ENCODE results near the gene SMAD3. TPM values are rescaled to one million over a fixed set of nuclear protein-coding genes. Genes with fewer than 3 reads are reported as not detected.
A peak's percentile ranks its signal among the peaks of the same experiment; 100 is the strongest.

Gene SMAD3
- total and polyA plus RNA-seq, 2 donors (not counting 1 experiment from before 2014, with no cell fraction given): 55.9 to 163 TPM

DNA sequence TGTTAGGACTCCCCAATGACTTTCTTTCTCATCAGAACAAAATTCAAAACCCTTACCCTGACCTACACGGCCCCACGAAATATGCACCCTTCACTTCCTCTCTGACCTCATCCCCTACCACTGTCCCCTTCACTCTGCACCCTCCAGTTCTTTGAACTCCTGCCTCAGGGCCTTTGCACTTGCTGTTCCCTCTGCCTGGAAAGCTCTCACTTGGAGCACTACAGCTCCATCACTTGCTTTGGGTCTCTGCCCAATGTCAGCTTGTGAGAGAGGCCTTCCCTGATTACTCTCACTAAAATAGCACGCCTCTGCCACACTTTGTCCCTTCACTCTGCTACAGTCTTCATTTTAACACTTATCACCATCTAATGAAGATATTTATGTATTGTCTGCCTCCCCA, 32.8 kb upstream of the SMAD3 start:
- peak overlapping the region; percentile 54 for H3K9ac ChIP-seq (ENCODE audit: low read length)
- WGBS (ENCODE audit: insufficient coverage): 76% methylated on average over 2 of the region's 3 CpGs
- H3K79me2 ChIP-seq (ENCODE audit: control insufficient read depth, insufficient read depth, low read length): no peaks in the 10 kb centered on the region
- Mint-ChIP-seq H3K9me3 (ENCODE audit: insufficient read depth) (no peaks in the 10 kb centered on the region), H3K4me3 (no peak overlapping the region), H3K4me1 (peaks cover 14% of the 10 kb centered on the region), H3K27ac (no peak overlapping the region), H3K27me3 (peaks cover 3% of the 10 kb centered on the region)
- ChIA-PET POLR2A (no interaction called here), CTCF (interaction anchor here (1.1 to 1.5 kb wide), 2 partner anchors 86 to 271 kb away, joined by 3 to 6 read pairs; no protein-coding TSS in a partner anchor)
- ATAC-seq (ENCODE audit: low read depth) (no peak), DNase-seq (no peak)
- H3K9me3 ChIP-seq (ENCODE audit: control extremely low read depth in 1 of 3, control insufficient read depth in 2 of 3, insufficient read depth in 1 of 3, low read length in 2 of 3): peaks cover 0 to 6% (median 0%) of the 10 kb centered on the region in 3 donors
- no peak overlapping the region for H3K27ac ChIP-seq (ENCODE audit: low read length in 2 of 2)
- H3K4me2 ChIP-seq (replicated peaks; ENCODE audit: low read depth, low read length, poor library complexity, severe bottlenecking): peak overlapping the region; percentile 87
- H4K20me1 ChIP-seq (ENCODE audit: control insufficient read depth, insufficient read depth, low read length, poor library complexity, severe bottlenecking): no peaks in the 10 kb centered on the region
- peak overlapping the region; percentile 64 for H2AFZ ChIP-seq (ENCODE audit: insufficient read depth, low read depth, low read length, poor library complexity, severe bottlenecking)
- peaks cover 21 to 25% of the 10 kb centered on the region in 2 donors for H3K4me1 ChIP-seq (ENCODE audit: control insufficient read depth in 2 of 2, insufficient read depth in 2 of 2, low read length in 2 of 2)
- peak overlapping the region in 1 of 5 experiments; percentile 56 for H3K4me3 ChIP-seq (ENCODE audit: control extremely low read depth in 1 of 5, extremely low read depth in 1 of 5, insufficient read depth in 1 of 5, low read depth in 2 of 5, low read length in 4 of 5)
- peaks cover 0 to 27% (median 8%) of the 10 kb centered on the region in 4 experiments for H3K27me3 ChIP-seq (replicated peaks in 1 of 4; ENCODE audit: control extremely low read depth in 1 of 4, control insufficient read depth in 3 of 4, insufficient read depth in 4 of 4, low read length in 3 of 4)
- no peak for TF ChIP-seq EZH2 (IDR thresholded peaks at IDR 0.05; ENCODE audit: borderline replicate concordance, insufficient read depth, low read depth, low read length, poor library complexity, severe bottlenecking)
- TF ChIP-seq, protein P1, sequence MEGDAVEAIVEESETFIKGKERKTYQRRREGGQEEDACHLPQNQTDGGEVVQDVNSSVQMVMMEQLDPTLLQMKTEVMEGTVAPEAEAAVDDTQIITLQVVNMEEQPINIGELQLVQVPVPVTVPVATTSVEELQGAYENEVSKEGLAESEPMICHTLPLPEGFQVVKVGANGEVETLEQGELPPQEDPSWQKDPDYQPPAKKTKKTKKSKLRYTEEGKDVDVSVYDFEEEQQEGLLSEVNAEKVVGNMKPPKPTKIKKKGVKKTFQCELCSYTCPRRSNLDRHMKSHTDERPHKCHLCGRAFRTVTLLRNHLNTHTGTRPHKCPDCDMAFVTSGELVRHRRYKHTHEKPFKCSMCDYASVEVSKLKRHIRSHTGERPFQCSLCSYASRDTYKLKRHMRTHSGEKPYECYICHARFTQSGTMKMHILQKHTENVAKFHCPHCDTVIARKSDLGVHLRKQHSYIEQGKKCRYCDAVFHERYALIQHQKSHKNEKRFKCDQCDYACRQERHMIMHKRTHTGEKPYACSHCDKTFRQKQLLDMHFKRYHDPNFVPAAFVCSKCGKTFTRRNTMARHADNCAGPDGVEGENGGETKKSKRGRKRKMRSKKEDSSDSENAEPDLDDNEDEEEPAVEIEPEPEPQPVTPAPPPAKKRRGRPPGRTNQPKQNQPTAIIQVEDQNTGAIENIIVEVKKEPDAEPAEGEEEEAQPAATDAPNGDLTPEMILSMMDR (IDR thresholded peaks at IDR 0.05): no peak
- intact Hi-C loops (cut with micrococcal nuclease): no loop called here
- H3K36me3 ChIP-seq (replicated peaks in 1 of 2; ENCODE audit: control extremely low read depth in 1 of 2, control insufficient read depth in 1 of 2, extremely low read depth in 1 of 2, insufficient read depth in 2 of 2, low read length in 1 of 2): no peaks in the 10 kb centered on the region

DNA sequence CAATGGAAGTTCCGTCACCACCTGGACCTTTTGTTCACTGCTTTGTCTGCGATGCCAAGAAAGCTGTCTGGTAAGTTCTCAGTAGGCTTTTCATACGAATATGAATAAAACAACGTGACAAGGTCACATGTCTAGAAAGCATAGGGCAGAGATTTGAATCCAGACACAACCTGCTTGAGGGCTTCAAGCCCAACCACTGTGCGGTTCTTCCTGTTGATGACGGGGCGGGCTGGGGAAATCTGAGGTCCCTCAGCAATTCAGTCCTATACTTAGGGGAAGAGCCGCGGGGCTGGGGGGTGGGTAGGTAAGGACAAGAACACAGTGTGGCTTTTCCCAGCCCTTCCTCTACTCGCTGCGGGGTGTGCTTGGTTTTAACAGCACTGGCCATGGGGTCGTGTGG, 32.4 kb upstream of the SMAD3 start:
- Histone ChIP-seq H3K4me1 (ENCODE audit: control insufficient read depth in 2 of 2, insufficient read depth in 2 of 2, low read length in 2 of 2) (peaks cover 21 to 25% of the 10 kb centered on the region in 2 donors), H3K9ac (ENCODE audit: low read length) (peak overlapping the region; percentile 54)

More for the DNA sequence above, 32.4 kb upstream of the SMAD3 start:
- Histone ChIP-seq H3K27ac (ENCODE audit: low read length in 2 of 2) (no peak overlapping the region), H3K9me3 (ENCODE audit: control extremely low read depth in 1 of 3, control insufficient read depth in 2 of 3, insufficient read depth in 1 of 3, low read length in 2 of 3) (peaks cover 0 to 6% (median 0%) of the 10 kb centered on the region in 3 donors), H3K79me2 (ENCODE audit: control insufficient read depth, insufficient read depth, low read length) (no peaks in the 10 kb centered on the region), H3K4me3 (ENCODE audit: control extremely low read depth in 1 of 5, extremely low read depth in 1 of 5, insufficient read depth in 1 of 5, low read depth in 2 of 5, low read length in 4 of 5) (peak overlapping the region in 4 of 5 experiments; percentile 44 to 58 (median 52)), H3K27me3 (replicated peaks in 1 of 4; ENCODE audit: control extremely low read depth in 1 of 4, control insufficient read depth in 3 of 4, insufficient read depth in 4 of 4, low read length in 3 of 4) (peaks cover 0 to 27% (median 8%) of the 10 kb centered on the region in 4 experiments), H4K20me1 (ENCODE audit: control insufficient read depth, insufficient read depth, low read length, poor library complexity, severe bottlenecking) (no peaks in the 10 kb centered on the region), H2AFZ (ENCODE audit: insufficient read depth, low read depth, low read length, poor library complexity, severe bottlenecking) (peak overlapping the region; percentile 64), H3K36me3 (replicated peaks in 1 of 2; ENCODE audit: control extremely low read depth in 1 of 2, control insufficient read depth in 1 of 2, extremely low read depth in 1 of 2, insufficient read depth in 2 of 2, low read length in 1 of 2) (no peaks in the 10 kb centered on the region), H3K4me2 (replicated peaks; ENCODE audit: low read depth, low read length, poor library complexity, severe bottlenecking) (peak overlapping the region; percentile 87)
- DNase-seq: peak; percentile 61
- Mint-ChIP-seq H3K4me1 (peaks cover 19% of the 10 kb centered on the region), H3K9me3 (ENCODE audit: insufficient read depth) (no peaks in the 10 kb centered on the region), H3K27ac (no peak overlapping the region), H3K4me3 (no peak overlapping the region), H3K27me3 (peaks cover 3% of the 10 kb centered on the region)
- POLR2A ChIA-PET: no interaction called here
- 6% methylated on average over 10 of the region's 12 CpGs for WGBS (ENCODE audit: insufficient coverage)
- CTCF ChIA-PET: interaction anchor here (1.1 to 1.5 kb wide), 2 partner anchors 87 to 271 kb away, joined by 3 to 6 read pairs; no protein-coding TSS in a partner anchor
- ATAC-seq (ENCODE audit: low read depth): peak; percentile 24
- intact Hi-C loops (cut with micrococcal nuclease): no loop called here
- no peak for TF ChIP-seq EZH2 (IDR thresholded peaks at IDR 0.05; ENCODE audit: borderline replicate concordance, insufficient read depth, low read depth, low read length, poor library complexity, severe bottlenecking)
- TF ChIP-seq, protein P1 (IDR thresholded peaks at IDR 0.05): no peak
